Renal cortical epithelial cell (primary cell): Measurements from ENCODE around the gene OPA3. TPM values are rescaled to one million over a fixed set of nuclear protein-coding genes. Genes with fewer than 3 reads are reported as not detected.

Experiments
- DNase-seq: peaks from one replicate; pipeline ENCODE4 v3.0.0-alpha.2; 2011; ENCODE audit warnings: low read depth
- total RNA-seq: library from RNA; depleted of rRNA; stranded (reverse); fragments of >200 nt; gene quantifications from 2 replicates; pipeline ENCODE4 v1.2.3, GENCODE V29; 2014

Gene OPA3
- total RNA-seq, 1 donor from 2014 or later = 14.5 TPM

GRCh38 chr19:45478454-45479238 is 106.0 kb downstream of the OPA3 start:
- DNase-seq = peak; percentile 91

DNA sequence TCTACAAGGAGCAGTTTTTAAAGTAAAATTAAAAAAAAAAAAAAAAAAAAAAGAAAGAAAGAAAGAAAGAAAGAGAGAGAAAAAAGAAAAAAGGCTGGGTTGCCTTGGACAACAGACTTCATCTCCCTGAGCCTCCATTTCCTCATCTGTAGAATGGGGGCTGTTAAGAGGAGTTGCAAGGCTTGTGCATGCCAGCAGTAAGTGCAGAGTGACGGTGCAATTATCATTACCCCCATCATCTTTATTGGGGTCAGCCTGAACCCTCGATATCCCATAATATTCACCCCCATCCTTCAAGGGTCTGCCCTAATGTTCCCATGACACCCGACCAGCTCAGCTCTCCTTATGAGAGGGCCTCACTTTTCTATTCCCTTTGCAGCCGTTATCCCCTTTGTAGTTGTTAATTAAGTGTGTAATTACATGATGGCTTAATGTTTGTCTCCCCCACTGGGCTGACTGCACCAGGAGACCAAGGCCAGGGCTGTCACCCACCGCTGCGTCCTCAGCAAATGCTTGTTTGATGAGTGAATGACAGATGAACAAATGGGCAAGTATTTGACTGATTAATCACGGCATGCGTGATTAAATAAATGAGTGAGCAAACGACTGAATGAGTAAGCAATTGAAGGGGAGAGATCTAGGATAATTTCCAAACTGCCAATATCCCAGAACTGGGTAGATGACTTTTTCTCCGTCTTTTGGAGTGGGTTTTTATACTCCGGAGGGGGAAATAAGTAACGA is 106.7 kb downstream of the OPA3 start:
- peak; percentile 90 for DNase-seq

Other genes with a start within 250 kb of the OPA3 start
- 1.3 and 13.2 TPM in 2 replicates for gene KLC3, start 244.1 kb downstream of the OPA3 start, total RNA-seq
- 15.1 and 22.0 TPM in 2 replicates for gene ERCC2, start 214.2 kb downstream of the OPA3 start, total RNA-seq
- 10.9 and 32.8 TPM in 2 replicates for gene PPP1R13L, start 179.7 kb downstream of the OPA3 start, total RNA-seq
- gene POLR1G, start 178.2 kb downstream of the OPA3 start, total RNA-seq = 10.7 and 11.8 TPM in 2 replicates
- gene ERCC1, start 160.9 kb downstream of the OPA3 start, total RNA-seq = 41.9 and 54.7 TPM in 2 replicates
- gene FOSB, start 116.8 kb downstream of the OPA3 start, total RNA-seq = 1.4 and 18.3 TPM in 2 replicates
- 5.8 and 20.0 TPM in 2 replicates for gene RTN2, start 87.8 kb downstream of the OPA3 start, total RNA-seq
- gene PPM1N, start 86.4 kb downstream of the OPA3 start, total RNA-seq = 0.75 and 1.0 TPM in 2 replicates
- 66.0 and 224 TPM in 2 replicates for gene VASP, start 77.3 kb downstream of the OPA3 start, total RNA-seq
- under 0.01 TPM in 1 of 2 replicates, not detected in the other for gene GPR4, start 17.4 kb upstream of the OPA3 start, total RNA-seq
- gene EML2, start 54.6 kb upstream of the OPA3 start, total RNA-seq = 47.4 and 61.3 TPM in 2 replicates
- gene GIPR, start 83.4 kb upstream of the OPA3 start, total RNA-seq = 0.50 and 1.0 TPM in 2 replicates
- 120 and 333 TPM in 2 replicates for gene SNRPD2, start 107.2 kb upstream of the OPA3 start, total RNA-seq
- 10.9 and 24.1 TPM in 2 replicates for gene QPCTL, start 107.9 kb upstream of the OPA3 start, total RNA-seq
- gene FBXO46, start 146.1 kb upstream of the OPA3 start, total RNA-seq = 4.5 and 9.0 TPM in 2 replicates
- gene MEIOSIN, start 148.6 kb upstream of the OPA3 start, total RNA-seq = not detected in 2 replicates
- 6.3 and 12.9 TPM in 2 replicates for gene SIX5, start 184.4 kb upstream of the OPA3 start, total RNA-seq
- gene DMPK, start 197.7 kb upstream of the OPA3 start, total RNA-seq = 6.1 and 32.3 TPM in 2 replicates
- gene DMWD, start 208.0 kb upstream of the OPA3 start, total RNA-seq = 24.0 and 37.0 TPM in 2 replicates
- gene RSPH6A, start 230.5 kb upstream of the OPA3 start, total RNA-seq = 0.10 TPM in 1 of 2 replicates, not detected in the other